GM12878 (cell line): Measurements from ENCODE around the gene CNNM4.

Experiments
- ATF3 ChIP-seq: IDR thresholded peaks from 2 replicates; pipeline ENCODE4 v1.6.1; 2011; ENCODE audit warnings: low read depth, mild to moderate bottlenecking, low read length, moderate library complexity, borderline replicate concordance; ENCODE audit errors: extremely low read depth
- BCLAF1 ChIP-seq: fragments of 450-650 bp; IDR thresholded peaks from 2 replicates; pipeline ENCODE4 v1.6.1; 2017; ENCODE audit warnings: antibody characterized with exemption, mild to moderate bottlenecking, moderate library complexity
- BRCA1 ChIP-seq: IDR thresholded peaks from 2 replicates; pipeline ENCODE4 v1.6.1; 2011; ENCODE audit warnings: low read depth, low read length, improper control_type of control experiment
- CTCF ChIP-seq, 3 experiments: IDR thresholded peaks in 2 of 3; conservative IDR thresholded peaks in 1 of 3; 2 replicates each; pipeline ENCODE4 v1.5.1; 2011; ENCODE audit warnings: low read depth in 3 of 3, low read length in 3 of 3, mild to moderate bottlenecking in 3 of 3, control low read depth in 2 of 3, moderate library complexity in 2 of 3, inconsistent platforms in 1 of 3, mixed read lengths in 1 of 3; ENCODE audit not compliant: control insufficient read depth in 2 of 3, insufficient read depth in 1 of 3; ENCODE audit errors: extremely low read depth in 1 of 3
- E2F4 ChIP-seq: IDR thresholded peaks from 2 replicates; pipeline ENCODE4 v1.6.1; 2012; ENCODE audit warnings: low read depth, low read length, improper control_type of control experiment
- E4F1 ChIP-seq: fragments of 450-650 bp; IDR thresholded peaks from 2 replicates; pipeline ENCODE4 v1.6.1; 2018; ENCODE audit warnings: borderline replicate concordance, mild to moderate bottlenecking; ENCODE audit not compliant: partially characterized antibody
- EP300 ChIP-seq, 2 experiments: fragments of 150-350 bp in 1 of 2; IDR thresholded peaks; 2 replicates each; pipeline ENCODE4 v1.6.1; 2011 to 2012; ENCODE audit warnings: low read depth in 2 of 2, low read length in 2 of 2, borderline replicate concordance in 1 of 2, improper control_type of control experiment in 1 of 2, inconsistent platforms in 1 of 2; ENCODE audit not compliant: control insufficient read depth in 1 of 2
- JUNB ChIP-seq: IDR thresholded peaks from 2 replicates; pipeline ENCODE4 v1.6.1; 2016; ENCODE audit warnings: antibody characterized with exemption, mild to moderate bottlenecking
- NFIC ChIP-seq: IDR thresholded peaks from 2 replicates; pipeline ENCODE4 v1.6.1; 2012; ENCODE audit warnings: low read depth, mild to moderate bottlenecking, inconsistent platforms, low read length, moderate library complexity
- PBX3 ChIP-seq: IDR thresholded peaks from 2 replicates; pipeline ENCODE4 v1.6.1; 2011; ENCODE audit warnings: mild to moderate bottlenecking, low read depth, low read length, moderate library complexity; ENCODE audit not compliant: insufficient replicate concordance
- POLR2A ChIP-seq: IDR thresholded peaks from 2 replicates; pipeline ENCODE4 v1.6.1; 2011; ENCODE audit warnings: low read depth, mild to moderate bottlenecking, low read length
- POLR2AphosphoS5 ChIP-seq: IDR thresholded peaks from 2 replicates; pipeline ENCODE4 v1.6.1; 2011; ENCODE audit warnings: mild to moderate bottlenecking, low read length, inconsistent platforms
- REST ChIP-seq: IDR thresholded peaks from 2 replicates; pipeline ENCODE4 v1.6.1; 2012; ENCODE audit warnings: mild to moderate bottlenecking, low read depth, low read length
- ZBTB4 ChIP-seq: fragments of 450-650 bp; formaldehyde crosslinking; IDR thresholded peaks from 2 replicates; pipeline ENCODE4 v1.4.0; 2022; ENCODE audit warnings: mild to moderate bottlenecking, moderate library complexity

GRCh38 chr2:96716388-96716787, 44.3 kb upstream of the CNNM4 start:
- no peak for TF ChIP-seq EP300 (IDR thresholded peaks at IDR 0.05; ENCODE audit: borderline replicate concordance in 1 of 2, control insufficient read depth in 1 of 2, low read depth in 2 of 2, low read length in 2 of 2)
- TF ChIP-seq CTCF (IDR thresholded peaks at IDR 0.05 in 2 of 3, conservative IDR thresholded peaks at IDR 0.05 in 1 of 3; ENCODE audit: control insufficient read depth in 2 of 3, extremely low read depth in 1 of 3, insufficient read depth in 1 of 3, low read depth in 3 of 3, low read length in 3 of 3) = no peak
- no peak for TF ChIP-seq POLR2AphosphoS5
- TF ChIP-seq REST = no peak
- TF ChIP-seq POLR2A = no peak
- no peak for TF ChIP-seq BCLAF1
- TF ChIP-seq E4F1 = no peak
- no peak for TF ChIP-seq JUNB
- no peak for TF ChIP-seq PBX3
- TF ChIP-seq ZBTB4 (CRISPR knock-in tag) = no peak
- no peak for TF ChIP-seq ATF3
- no peak for TF ChIP-seq E2F4
- no peak for TF ChIP-seq NFIC
- TF ChIP-seq BRCA1 = no peak
